T-helper 17 cell (primary cell): ENCODE results near the gene GOLGA6D. TPM values are rescaled to one million over a fixed set of nuclear protein-coding genes. Genes with fewer than 3 reads are reported as not detected.
A peak's percentile ranks its signal among the peaks of the same experiment; 100 is the strongest.
"Not testable (repeated sequence)": the region's sequence is repeated elsewhere in the genome, so short reads cannot be mapped to it uniquely, and the experiment has no call there.

ENCODE experiments used
- ATAC-seq: fragments of 150-1000 bp; cut with Tn5 transposase; 2 replicates; pipeline ENCODE4 v1.10.0; 2021; ENCODE audit warnings: mild to moderate bottlenecking, moderate library complexity
- DNase-seq, 3 donors: peaks; one replicate each; pipeline versions ENCODE4 v3.0.0 to v3.0.0-alpha.2; 2020 to 2021
- H3K9me3 ChIP-seq: one replicate; pipeline ENCODE4 v1.7.0; 2013; ENCODE audit warnings: low read length, mild to moderate bottlenecking; ENCODE audit not compliant: control insufficient read depth, poor library complexity, severe bottlenecking
- H3K27ac Mint-ChIP-seq: one replicate; pipeline ENCODE4 v1.8.0; 2022; ENCODE audit warnings: mild to moderate bottlenecking, moderate library complexity, mixed read lengths
- H3K27me3 Mint-ChIP-seq: one replicate; pipeline ENCODE4 v1.8.0; 2022; ENCODE audit warnings: mixed read lengths
- H3K36me3 Mint-ChIP-seq: one replicate; pipeline ENCODE4 v1.8.0; 2022; ENCODE audit warnings: low read depth, mixed read lengths
- H3K4me1 Mint-ChIP-seq: one replicate; pipeline ENCODE4 v1.8.0; 2022; ENCODE audit warnings: mild to moderate bottlenecking, mixed read lengths
- H3K4me3 Mint-ChIP-seq: one replicate; pipeline ENCODE4 v1.8.0; 2022; ENCODE audit warnings: mild to moderate bottlenecking, moderate library complexity, mixed read lengths
- total RNA-seq, 4 donors: library from RNA in 2 of 4; stranded (reverse) in 2 of 4; gene quantifications; one replicate each; pipeline ENCODE4 v1.2.3 and lab custom pipeline; 2022 to 2026

Gene GOLGA6D
- total RNA-seq, 2 donors from 2014 or later: 0.10 TPM; not detected in 1

DNA sequence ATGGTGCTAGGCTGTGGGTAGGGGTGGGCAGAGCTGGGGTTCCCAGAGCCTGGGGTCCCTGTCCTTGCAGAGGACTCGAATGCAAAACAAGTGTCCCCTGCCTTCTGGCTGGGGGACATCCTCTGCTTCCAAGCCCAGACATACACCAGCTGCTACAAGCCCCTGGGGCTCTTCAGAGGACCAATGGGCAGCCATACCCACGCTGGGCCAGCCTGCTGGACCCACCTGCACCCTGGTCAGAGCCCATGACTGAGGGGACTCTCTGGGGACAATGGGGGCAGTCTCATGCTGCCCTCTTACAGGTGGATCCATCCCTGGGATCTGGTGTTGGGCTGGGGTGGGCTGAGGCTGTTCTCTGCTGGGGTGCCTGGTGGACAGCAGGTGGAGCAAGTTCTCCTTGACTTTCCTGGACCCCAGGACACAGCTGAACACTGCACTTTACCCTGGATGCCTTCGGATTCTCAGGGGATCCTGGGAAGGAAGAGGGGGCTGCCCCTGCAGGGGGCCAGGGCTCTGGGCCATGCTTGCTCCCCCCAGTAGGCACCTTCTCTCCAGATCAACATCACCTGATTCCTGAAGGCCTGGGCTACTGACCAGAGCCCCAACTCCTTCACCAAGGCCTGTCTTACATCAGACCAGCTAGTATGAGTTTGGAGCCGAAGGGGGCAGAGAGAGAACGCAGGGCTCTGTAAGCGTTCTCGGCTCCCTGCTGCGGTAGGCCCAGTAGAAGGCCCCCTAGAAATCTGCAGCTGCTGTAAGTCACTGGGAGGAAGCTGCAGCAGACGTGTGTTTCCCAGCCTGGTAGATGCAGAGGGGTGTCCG, 46.1 kb downstream of the GOLGA6D start:
- peaks cover 6% of the 10 kb centered on the region for H3K4me1 Mint-ChIP-seq
- H3K9me3 ChIP-seq: no peaks in the 10 kb centered on the region
- no peak overlapping the region for H3K27ac Mint-ChIP-seq
- DNase-seq (no peak), ATAC-seq (no peak)
- H3K4me3 Mint-ChIP-seq: no peak overlapping the region
- H3K27me3 Mint-ChIP-seq: peaks cover 5% of the 10 kb centered on the region
- H3K36me3 Mint-ChIP-seq: peaks cover 2% of the 10 kb centered on the region

DNA sequence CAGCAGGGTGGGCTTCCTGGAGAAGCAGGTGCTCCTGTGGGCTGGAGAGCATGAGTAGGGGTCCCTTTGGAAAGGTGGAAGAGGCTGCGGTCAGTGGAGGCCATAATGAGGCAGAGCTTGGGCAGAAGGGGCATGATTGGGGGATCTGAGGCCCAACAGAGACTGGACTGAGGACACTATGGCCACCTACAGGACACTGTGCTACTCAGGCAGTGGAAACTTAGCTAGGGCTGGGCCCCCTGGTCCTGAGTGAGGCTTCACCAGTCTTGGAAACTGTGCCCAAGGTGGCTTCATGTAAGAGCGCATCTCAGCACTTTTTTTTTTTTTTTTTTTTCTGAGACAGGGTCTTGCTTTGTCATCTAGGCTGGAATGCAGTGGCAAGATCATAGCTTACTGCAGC, 46.9 kb downstream of the GOLGA6D start:
- no peak for ATAC-seq
- no peak for DNase-seq
- Mint-ChIP-seq H3K4me3 (no peak overlapping the region), H3K27me3 (peaks cover 5% of the 10 kb centered on the region), H3K27ac (no peak overlapping the region), H3K4me1 (peaks cover 6% of the 10 kb centered on the region), H3K36me3 (peaks cover 2% of the 10 kb centered on the region)
- H3K9me3 ChIP-seq: no peaks in the 10 kb centered on the region

DNA sequence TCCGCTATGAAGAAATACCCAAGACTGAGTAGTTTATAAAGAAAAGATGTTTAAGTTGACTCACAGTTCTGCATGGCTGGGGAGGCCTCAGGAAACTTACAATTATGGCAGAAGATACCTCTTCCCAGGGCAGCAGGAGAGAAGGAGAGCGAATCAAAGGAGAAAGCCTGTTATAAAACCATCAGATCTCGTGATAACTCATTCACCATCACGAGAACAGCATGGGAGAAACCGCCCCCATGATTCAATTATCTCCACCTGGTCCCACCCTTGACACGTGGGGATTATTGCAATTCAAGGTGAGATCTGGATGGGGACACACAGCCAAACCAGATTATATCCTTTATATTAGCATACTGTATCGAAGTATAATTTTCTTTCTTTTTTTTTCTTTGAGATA, 49.5 kb downstream of the GOLGA6D start:
- H3K4me3 Mint-ChIP-seq, H3K36me3 Mint-ChIP-seq, H3K27ac Mint-ChIP-seq, H3K9me3 ChIP-seq, ATAC-seq, DNase-seq, H3K27me3 Mint-ChIP-seq: not testable (repeated sequence)
- peaks cover 19% of the 10 kb centered on the region for H3K4me1 Mint-ChIP-seq

DNA sequence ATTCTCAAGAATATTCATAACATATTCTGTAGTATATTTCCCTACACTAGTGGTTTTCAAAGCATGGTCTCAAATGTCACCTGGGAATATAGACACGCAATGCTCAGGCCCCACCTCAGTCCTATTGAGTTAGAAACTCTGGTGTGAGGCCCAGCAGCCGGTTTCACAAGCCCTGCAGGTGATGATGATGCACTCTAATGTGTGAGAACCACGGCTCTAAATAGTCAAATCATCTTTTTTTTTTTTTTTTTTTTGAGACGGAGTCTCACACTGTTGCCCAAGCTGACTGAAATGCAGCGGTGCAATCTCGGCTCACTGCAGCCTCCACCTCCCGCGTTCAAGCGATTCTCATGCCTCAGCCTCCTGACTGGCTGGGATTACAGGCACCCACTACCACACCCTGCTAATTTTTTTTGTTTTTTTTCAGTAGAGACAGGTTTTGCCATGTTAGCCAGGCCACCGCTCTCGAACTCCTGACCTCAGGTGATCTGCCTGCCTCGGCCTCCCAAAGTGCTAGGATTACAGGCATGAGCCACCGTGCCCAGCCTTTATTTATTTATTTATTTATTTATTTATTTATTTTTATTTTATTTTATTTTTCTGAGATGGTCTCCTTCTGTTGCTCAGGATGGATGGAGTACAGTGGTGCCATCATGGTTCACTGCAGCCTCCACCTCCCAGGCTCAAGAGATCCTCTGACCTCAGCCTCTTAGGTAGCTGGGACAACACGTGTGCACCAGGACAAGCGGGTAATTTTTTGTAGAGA, 51.2 kb downstream of the GOLGA6D start:
- DNase-seq: not testable (repeated sequence)

DNA sequence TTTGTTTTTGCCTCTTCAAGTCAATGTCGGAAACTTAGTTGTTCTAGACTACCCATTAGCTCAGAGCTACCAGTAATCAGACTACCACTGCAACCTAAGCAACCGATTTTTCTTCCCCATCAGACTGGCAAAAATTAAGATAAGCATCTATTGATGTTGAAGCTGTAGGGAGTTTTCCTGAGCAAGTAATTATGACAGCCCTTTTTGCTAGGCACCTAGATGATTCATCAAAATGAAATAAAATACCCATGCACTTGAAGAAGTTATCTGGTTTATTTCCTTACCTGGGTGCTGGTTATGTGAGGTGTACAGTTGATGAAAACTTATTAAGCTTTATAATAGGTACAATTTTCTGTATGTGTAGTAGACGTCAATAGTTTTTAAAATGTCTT, 52.7 kb downstream of the GOLGA6D start:
- Mint-ChIP-seq H3K4me3 (peak overlapping the region; percentile 94), H3K27ac (peak overlapping the region; percentile 93), H3K27me3 (no peaks in the 10 kb centered on the region), H3K4me1 (peaks cover 22% of the 10 kb centered on the region), H3K36me3 (no peaks in the 10 kb centered on the region)
- ATAC-seq: no peak
- no peaks in the 10 kb centered on the region for H3K9me3 ChIP-seq
- no peak for DNase-seq

More for the DNA sequence above, 51.2 kb downstream of the GOLGA6D start:
- H3K27me3 Mint-ChIP-seq, H3K4me3 Mint-ChIP-seq, H3K36me3 Mint-ChIP-seq, H3K27ac Mint-ChIP-seq, ATAC-seq, H3K9me3 ChIP-seq: not testable (repeated sequence)
- peaks cover 20% of the 10 kb centered on the region for H3K4me1 Mint-ChIP-seq

DNA sequence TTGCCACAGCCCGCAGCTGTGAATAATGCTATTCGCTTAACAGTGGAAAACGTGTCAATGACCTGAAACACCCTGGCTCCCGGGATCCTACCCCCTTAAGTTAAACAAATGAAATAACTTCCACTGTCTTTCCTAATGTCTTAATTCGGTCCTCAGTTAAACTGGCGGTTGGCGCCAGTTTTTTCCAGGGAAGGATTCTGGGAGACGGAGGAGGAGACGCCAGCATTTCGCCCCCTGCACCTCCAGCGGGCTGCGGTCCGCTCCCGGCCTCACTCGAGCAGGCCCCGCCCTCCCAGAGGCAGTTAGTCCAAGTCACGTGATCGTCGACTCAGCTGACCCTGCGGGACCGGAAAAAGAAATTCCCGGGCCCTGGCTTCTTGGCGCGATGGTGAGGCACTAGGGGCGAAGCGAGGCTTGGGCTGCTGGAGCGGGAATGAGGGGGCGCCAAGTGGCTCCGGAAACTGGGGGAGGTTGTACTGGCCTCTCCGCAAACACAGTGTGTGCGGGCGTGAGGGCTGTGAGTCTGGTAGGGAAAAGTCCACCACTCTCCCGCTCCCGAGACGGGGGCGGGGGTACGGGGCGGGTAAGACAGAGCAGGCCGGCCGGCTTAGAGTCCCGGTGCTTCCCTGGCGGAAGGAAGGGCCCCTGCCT, 53.2 kb downstream of the GOLGA6D start, which contains the start of gene COMMD4:
Gene COMMD4, plus strand, starts transcription at position 359 of the 651 bp plus-strand sequence. Its CDS starts 27 bp downstream, at position 386.
- no peaks in the 10 kb centered on the region for H3K9me3 ChIP-seq
- H3K27me3 Mint-ChIP-seq: no peaks in the 10 kb centered on the region
- peak; percentile 84 for ATAC-seq
- peak within 1 kb of the TSS; percentile 93 for H3K27ac Mint-ChIP-seq
- H3K36me3 Mint-ChIP-seq: no peaks in the 10 kb centered on the region
- H3K4me1 Mint-ChIP-seq: peaks cover 22% of the 10 kb centered on the region
- peak; percentile 38 to 55 (median 50) for DNase-seq
- H3K4me3 Mint-ChIP-seq: peak within 1 kb of the TSS; percentile 94

DNA sequence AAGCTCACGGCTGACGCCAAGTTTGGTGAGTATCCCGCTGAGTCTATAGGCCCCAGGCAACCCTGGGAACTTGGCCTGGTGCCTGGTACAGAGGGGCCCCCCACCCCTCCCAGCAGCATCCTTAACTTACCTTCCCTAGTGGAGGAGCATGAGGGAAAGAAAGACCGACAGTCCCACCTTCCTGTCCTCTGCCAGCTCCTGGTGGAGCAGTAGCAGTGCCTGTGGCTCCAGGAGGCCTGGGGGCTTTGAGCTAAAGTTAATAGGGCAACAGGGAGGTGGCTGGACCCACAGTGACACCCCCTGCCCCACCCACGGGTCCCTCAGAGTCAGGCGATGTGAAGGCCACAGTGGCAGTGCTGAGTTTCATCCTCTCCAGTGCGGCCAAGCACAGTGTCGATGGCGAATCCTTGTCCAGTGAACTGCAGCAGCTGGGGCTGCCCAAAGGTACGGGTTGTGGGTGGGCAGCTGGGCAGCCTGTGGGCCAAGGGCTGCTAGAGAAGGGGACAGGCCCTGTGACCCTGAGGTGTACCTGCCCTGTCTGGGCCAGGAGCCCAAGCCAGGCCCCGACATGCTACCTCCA, 56.1 kb downstream of the GOLGA6D start:
- H3K9me3 ChIP-seq: no peaks in the 10 kb centered on the region
- Mint-ChIP-seq H3K27me3 (no peaks in the 10 kb centered on the region), H3K36me3 (no peaks in the 10 kb centered on the region), H3K27ac (no peak overlapping the region), H3K4me3 (no peak overlapping the region), H3K4me1 (peaks cover 22% of the 10 kb centered on the region)
- no peak for DNase-seq
- ATAC-seq: no peak

DNA sequence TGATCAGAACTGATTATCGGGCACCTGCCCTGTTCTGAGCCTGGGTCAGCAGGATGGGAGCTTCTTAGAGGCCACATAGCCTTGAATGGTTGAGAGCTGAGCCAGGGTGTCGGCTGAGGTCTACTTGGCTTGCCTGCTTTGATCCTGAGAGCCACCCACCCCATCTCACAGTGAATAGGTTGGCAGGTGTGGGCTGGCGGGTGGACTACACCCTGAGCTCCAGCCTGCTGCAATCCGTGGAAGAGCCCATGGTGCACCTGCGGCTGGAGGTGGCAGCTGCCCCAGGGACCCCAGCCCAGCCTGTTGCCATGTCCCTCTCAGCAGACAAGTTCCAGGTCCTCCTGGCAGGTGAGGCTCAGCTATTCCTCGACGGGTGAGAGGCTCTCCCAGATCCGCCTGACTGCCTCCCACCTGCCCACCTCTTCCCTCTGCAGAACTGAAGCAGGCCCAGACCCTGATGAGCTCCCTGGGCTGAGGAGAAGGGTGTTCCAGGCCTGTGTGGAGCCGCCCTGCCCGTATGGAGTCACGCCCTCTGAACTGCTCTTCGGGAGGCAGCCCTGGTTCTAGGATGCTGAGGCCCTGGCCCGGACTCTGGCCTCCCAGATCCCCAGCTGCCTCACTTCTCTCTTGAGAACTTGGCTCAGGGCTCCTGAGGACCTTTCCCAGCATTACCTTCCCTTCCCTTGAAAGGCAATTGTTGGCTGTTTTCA, 57.1 kb downstream of the GOLGA6D start:
- no peak for ATAC-seq
- H3K27me3 Mint-ChIP-seq: no peaks in the 10 kb centered on the region
- H3K27ac Mint-ChIP-seq: peak overlapping the region; percentile 62
- no peaks in the 10 kb centered on the region for H3K9me3 ChIP-seq
- DNase-seq: no peak
- no peak overlapping the region for H3K4me3 Mint-ChIP-seq
- no peaks in the 10 kb centered on the region for H3K36me3 Mint-ChIP-seq
- peaks cover 24% of the 10 kb centered on the region for H3K4me1 Mint-ChIP-seq

DNA sequence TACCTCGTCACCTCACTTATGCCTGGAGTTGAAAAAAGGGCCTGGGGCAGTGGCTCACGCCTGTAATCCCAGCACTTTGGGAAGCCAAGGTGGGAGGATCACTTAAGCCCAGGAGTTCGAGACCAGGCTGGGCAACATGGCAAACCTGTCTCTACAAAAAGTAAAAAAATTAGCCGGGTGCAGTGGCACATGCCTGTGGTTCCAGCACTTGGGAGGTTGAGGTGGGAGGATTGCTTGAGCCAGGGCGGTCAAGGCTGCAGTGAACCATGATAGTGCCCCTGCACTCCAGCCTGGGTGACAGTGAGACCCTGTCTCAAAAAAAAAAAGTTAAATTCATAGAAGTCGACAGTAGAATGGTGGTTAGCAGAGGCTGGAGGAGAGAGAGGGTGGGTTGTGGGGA, 59.6 kb downstream of the GOLGA6D start:
- Mint-ChIP-seq H3K4me3 (no peak overlapping the region), H3K27ac (no peak overlapping the region), H3K27me3 (no peaks in the 10 kb centered on the region), H3K36me3 (no peaks in the 10 kb centered on the region), H3K4me1 (peaks cover 16% of the 10 kb centered on the region)
- H3K9me3 ChIP-seq: no peaks in the 10 kb centered on the region
- no peak for ATAC-seq
- no peak for DNase-seq

DNA sequence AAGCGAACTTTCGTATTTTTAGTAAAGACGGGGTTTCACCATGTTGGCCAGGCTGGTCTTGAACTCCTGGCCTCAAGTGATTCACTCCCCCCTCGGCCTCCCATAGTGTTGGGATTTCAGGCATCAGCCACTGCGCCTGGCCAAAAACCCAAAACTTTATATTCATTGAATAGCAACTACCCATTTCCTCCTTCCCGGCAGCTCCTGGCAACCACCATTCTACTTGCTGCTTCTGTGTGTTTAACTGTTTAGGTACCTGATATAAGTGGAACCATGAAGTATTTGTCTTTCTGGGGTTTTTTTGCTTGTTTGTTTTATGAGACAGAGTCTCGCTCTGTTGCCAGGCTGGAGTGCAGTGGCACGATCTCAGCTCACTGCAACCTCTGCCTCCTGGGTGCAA, 61.3 kb downstream of the GOLGA6D start:
- DNase-seq, H3K4me3 Mint-ChIP-seq, H3K27me3 Mint-ChIP-seq, H3K27ac Mint-ChIP-seq, H3K36me3 Mint-ChIP-seq, H3K9me3 ChIP-seq, ATAC-seq: not testable (repeated sequence)
- peaks cover 14% of the 10 kb centered on the region for H3K4me1 Mint-ChIP-seq
